PC-3 (cell line): ENCODE results near the gene CNTFR.

Experiments used
- CTCF ChIP-seq: fragments of 300-600 bp; sonication (generic); conservative IDR thresholded peaks from 2 replicates; pipeline ENCODE4 v1.5.1; 2017; ENCODE audit warnings: antibody characterized with exemption, low read depth, mild to moderate bottlenecking, low read length
- EZH2 ChIP-seq: fragments of 300-600 bp; sonication (generic); IDR thresholded peaks from one replicate; pipeline ENCODE4 v1.6.1; 2017; ENCODE audit warnings: antibody characterized with exemption, mild to moderate bottlenecking, low read length; ENCODE audit not compliant: unreplicated experiment
- EZH2phosphoT487 ChIP-seq: fragments of 300-600 bp; sonication (generic); IDR thresholded peaks from 2 replicates; pipeline ENCODE4 v1.6.1; 2018; ENCODE audit warnings: mild to moderate bottlenecking, antibody characterized with exemption, low read length, borderline replicate concordance

DNA sequence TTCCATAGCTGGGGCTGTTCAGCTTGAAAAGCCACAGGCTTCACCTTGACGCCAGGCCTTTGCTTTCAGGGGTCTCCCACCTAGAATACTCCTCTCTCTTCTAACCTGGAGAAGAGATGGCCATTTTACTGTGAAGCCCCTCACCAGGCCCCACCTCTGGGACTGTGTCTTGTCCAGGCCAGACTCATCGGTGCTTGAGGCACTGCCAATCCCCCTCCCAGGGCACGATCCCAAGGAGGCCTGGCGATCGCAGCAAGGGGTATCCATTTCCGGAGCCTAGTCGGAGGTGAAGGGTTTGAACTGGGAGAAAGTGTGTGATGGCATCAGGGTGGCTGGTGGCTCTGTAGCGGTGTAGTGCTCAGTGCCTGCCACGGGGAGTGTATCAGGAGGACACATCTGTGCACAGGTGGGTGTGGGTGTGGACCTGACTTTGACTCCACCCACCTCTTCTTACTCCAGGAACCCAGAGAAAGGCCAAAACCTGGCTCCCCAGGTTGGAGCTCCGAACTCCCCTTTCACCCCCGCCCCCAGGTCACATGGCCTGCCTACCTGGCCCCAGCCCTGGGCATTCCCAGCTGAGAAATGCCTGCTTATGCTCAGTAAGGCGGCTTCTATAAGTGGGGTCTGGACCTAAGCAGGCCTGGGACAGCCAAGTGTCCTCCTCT lies 39.4 kb downstream of the CNTFR start:
- TF ChIP-seq CTCF: no peak
- no peak for TF ChIP-seq EZH2
- no peak for TF ChIP-seq EZH2phosphoT487
